RWPE1 (cell line): Measurements from ENCODE around the gene IQCF5.
"Not testable (repeated sequence)": the region's sequence is repeated elsewhere in the genome, so short reads cannot be mapped to it uniquely, and the experiment has no call there.

ENCODE experiments used
- CTCF ChIA-PET: fragments of 350-600 bp; sonication (Branson Sonifier 250); formaldehyde crosslinking; extraction: SDS; loops from one replicate; lab custom pipeline; 2021; lab: Yijun Ruan, JAX
- POLR2A ChIA-PET: fragments of 400-600 bp; formaldehyde crosslinking; extraction: SDS; loops from one replicate; lab custom pipeline; 2020; ENCODE audit warnings: antibody characterized with exemption; ENCODE audit not compliant: low non-redundant PET; lab: Yijun Ruan, JAX
- DNase-seq: peaks from one replicate; pipeline ENCODE4 v3.0.0; 2012; ENCODE audit warnings: low spot score
- H3K27ac ChIP-seq: fragments of 450-650 bp; 2 replicates; pipeline ENCODE4 v1.5.1; 2017
- TF ChIP-seq, protein P1 (sequence below): fragments of 450-650 bp; conservative IDR thresholded peaks from 2 replicates; pipeline ENCODE4 v1.5.1; 2017; ENCODE audit warnings: low read depth, mild to moderate bottlenecking

IQCF5 gene

DNA sequence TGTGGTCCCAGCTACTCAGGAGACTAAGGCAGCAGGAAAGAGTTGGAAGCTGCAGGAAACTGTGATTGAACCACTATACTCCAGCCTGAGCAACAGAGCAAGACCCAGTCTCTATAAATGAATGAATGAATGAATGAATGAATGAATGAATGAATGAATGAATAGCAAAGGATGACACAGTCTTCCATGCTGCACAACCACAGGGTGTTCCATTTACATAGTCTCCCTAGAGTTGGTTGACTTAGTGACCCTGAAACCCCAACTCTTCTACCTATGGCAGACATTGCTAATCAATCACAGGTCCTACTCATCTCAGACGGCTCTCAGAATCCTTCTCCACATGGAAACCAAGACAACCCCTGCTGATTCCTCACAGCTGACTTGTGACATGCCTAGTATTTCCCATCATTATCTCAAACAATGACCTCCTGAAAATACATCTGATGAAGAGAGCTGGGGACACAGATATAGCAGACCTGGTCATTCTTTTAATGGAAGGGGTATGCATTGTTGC lies 2.1 kb downstream of the IQCF5 start:
- no peak overlapping the region for H3K27ac ChIP-seq
- TF ChIP-seq, protein P1, sequence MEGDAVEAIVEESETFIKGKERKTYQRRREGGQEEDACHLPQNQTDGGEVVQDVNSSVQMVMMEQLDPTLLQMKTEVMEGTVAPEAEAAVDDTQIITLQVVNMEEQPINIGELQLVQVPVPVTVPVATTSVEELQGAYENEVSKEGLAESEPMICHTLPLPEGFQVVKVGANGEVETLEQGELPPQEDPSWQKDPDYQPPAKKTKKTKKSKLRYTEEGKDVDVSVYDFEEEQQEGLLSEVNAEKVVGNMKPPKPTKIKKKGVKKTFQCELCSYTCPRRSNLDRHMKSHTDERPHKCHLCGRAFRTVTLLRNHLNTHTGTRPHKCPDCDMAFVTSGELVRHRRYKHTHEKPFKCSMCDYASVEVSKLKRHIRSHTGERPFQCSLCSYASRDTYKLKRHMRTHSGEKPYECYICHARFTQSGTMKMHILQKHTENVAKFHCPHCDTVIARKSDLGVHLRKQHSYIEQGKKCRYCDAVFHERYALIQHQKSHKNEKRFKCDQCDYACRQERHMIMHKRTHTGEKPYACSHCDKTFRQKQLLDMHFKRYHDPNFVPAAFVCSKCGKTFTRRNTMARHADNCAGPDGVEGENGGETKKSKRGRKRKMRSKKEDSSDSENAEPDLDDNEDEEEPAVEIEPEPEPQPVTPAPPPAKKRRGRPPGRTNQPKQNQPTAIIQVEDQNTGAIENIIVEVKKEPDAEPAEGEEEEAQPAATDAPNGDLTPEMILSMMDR: no peak
- no peak for DNase-seq
- POLR2A ChIA-PET: no interaction called here
- CTCF ChIA-PET: no interaction called here

DNA sequence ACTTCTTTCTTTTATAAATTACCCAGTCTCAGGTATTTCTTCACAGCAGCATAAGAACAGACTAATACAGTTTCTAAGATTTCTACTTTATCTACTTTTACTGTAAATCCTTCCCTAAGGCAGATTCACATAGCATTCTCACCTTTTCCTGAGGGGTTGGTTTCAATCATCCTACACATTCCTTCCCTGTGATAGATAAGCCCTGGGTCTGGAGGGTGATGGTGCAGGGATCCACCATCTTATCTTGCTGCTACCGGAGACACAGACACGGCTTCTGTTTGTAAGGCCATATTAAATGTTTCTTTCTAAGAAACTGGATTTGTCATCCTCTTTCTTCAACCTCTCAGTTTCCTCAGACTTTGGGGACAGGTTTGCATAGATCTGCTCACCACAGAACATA lies 6.1 kb downstream of the IQCF5 start:
- TF ChIP-seq, protein P1: no peak
- DNase-seq: no peak
- CTCF ChIA-PET: no interaction called here
- no peak overlapping the region for H3K27ac ChIP-seq
- POLR2A ChIA-PET: no interaction called here

DNA sequence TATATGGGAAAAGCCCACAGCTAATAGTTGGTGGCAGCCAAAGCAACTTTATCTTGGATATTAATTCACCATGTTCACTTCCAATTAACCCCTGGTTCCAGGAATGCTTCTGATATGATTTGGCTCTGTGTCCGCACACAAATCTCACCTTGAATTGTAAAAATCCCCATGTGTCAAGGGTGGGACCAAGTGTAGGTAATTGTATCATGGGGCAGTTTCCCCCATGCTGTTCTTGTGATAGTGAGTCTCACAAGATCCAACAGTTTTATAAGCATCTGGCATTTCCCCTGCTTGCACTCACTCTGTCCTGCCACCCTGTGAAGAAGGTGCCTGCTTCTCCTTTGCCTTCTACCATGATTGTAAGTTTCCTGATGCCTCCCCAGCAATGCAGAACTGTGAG lies 6.5 kb downstream of the IQCF5 start:
- DNase-seq, CTCF ChIA-PET, H3K27ac ChIP-seq, POLR2A ChIA-PET: not testable (repeated sequence)

DNA sequence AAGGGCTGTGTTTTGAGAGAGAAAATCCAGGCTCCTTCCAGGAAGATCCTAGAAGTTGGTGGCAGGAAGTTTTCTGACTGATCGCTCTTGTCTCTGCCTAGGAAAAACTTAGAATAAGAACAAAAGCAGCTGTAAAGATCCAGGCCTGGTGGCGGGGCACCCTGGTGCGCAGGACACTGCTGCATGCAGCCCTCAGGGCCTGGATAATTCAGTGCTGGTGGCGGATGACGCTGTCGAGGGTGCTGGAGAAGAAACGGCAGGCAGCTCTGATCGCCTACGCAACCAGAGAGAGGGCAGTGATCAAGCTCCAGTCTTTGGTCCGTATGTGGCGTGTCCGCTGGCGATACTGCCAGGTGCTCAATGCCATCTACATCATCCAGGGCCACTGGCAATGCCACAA lies 12.5 kb downstream of the IQCF5 start:
- TF ChIP-seq, protein P1: no peak
- CTCF ChIA-PET: interaction anchor here (0.6 kb wide), 1 partner anchor 18 kb away, joined by 3 read pairs; no protein-coding TSS in a partner anchor
- DNase-seq: no peak
- POLR2A ChIA-PET: no interaction called here
- H3K27ac ChIP-seq: no peak overlapping the region

DNA sequence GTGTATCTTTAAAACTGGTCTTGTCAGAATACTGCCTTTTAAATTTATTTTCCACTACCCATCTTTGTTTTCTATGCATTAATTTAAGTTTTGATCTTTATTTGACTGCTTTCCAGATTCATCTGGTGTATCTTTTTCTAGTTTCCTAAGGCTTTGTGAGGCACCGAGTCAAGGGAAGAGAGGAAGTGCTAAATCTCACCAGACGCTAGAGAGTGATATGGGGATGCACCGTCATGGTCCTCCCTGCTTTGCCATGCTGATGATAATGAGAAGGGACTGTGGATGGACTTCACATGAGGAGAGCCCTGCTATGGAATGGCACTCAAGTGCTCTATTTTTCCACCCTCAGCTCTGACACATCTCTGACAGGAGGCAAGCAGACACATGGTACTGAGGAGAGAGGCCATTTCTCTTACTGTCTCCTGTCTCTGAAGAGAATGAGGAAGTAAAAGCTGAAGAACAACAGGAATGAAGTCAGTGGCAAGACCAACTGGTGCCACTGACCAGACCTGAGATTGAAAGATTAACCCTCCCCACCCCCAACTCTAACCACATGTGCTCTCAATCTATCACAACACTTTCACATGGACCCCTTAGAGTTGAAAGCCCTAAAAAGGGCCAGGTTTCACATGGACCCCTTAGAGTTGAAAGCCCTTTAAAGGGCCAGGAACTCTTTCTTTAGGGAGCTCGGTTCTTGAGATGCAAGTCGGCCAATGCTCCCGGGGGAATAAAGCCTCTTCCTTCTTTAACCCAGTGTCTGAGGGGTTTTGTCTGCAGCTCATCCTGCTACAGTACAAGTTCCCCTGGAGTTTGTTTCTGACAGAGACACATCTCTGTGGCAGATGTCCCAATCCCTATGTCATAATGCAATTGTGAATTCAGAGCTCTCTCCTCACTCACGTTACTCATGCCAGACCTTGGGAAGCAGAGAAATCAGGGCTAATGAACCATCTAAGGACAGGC lies 14.4 kb downstream of the IQCF5 start, which contains the start of gene IQCF2:
Gene IQCF2 (plus strand): TSS at position 913 of the 963 bp plus-strand sequence. CDS start 52 bp downstream, outside the sequence.
- no peak within 1 kb of the TSS for H3K27ac ChIP-seq
- POLR2A ChIA-PET: no interaction called here
- CTCF ChIA-PET: no interaction called here
- TF ChIP-seq, protein P1: no peak
- DNase-seq: no peak

DNA sequence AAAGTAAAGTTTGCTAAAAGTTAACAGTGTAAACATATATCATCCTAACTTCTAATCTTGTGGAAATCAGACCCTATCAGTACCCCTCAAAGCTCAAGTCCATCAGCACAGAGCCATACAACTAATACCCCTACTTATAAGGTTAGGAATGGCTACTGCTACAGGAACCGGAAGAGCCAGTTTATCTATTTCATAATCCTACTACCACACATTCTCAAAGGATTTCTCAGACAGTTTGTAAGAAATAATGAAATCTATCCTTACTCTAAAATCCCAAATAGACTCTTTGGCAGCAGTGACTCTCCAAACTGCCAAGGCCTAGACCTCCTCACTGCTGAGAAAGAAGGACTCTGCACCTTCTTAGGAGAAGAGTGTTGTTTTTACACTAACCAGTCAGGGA lies 20.0 kb downstream of the IQCF5 start:
- DNase-seq: not testable (repeated sequence)

DNA sequence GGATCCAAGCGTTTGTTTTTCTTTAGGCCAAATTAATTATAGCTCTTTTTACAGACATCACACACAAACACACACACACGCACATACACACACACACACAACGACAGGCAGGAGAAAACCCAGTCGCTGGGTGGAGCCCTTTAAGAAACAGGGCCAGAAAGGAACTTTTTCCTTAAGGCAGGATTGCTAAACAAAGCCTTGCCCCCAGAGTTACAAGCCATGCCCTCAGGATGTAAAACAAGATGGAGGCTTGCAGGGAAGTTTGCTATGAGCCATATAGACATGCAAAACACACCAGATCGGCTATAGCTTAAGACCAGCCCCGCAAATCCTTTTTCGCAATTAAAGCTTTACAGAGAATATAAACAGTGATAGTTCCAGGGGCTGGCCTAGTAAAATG lies 30.3 kb downstream of the IQCF5 start:
- DNase-seq: no peak
- TF ChIP-seq, protein P1: no peak
- CTCF ChIA-PET: no interaction called here
- no peak overlapping the region for H3K27ac ChIP-seq
- POLR2A ChIA-PET: no interaction called here

More for the DNA sequence above, 20.0 kb downstream of the IQCF5 start:
- CTCF ChIA-PET, POLR2A ChIA-PET, H3K27ac ChIP-seq: not testable (repeated sequence)
